Bronchial epithelial cell (primary cell): ENCODE measurements around the gene PLCH2. TPM values are rescaled to one million over a fixed set of nuclear protein-coding genes. Genes with fewer than 3 reads are reported as not detected.

Source experiments
- DNase-seq: peaks from one replicate; pipeline ENCODE4 v3.0.0-alpha.2; 2010; ENCODE audit warnings: low read depth
- FAIRE-seq: peaks from 2 replicates; lab custom pipeline; 2011; peaks lifted over from hg19 to GRCh38; lab: Jason Lieb, UNC
- H3K27me3 ChIP-seq: 2 replicates; pipeline ENCODE4 v1.5.1; 2011; ENCODE audit warnings: low read length; ENCODE audit not compliant: control insufficient read depth, insufficient read depth
- H3K36me3 ChIP-seq: 2 replicates; pipeline ENCODE4 v1.5.1; 2011; ENCODE audit warnings: low read length; ENCODE audit not compliant: control insufficient read depth, insufficient read depth
- H3K4me3 ChIP-seq: 2 replicates; pipeline ENCODE4 v1.5.1; 2011; ENCODE audit warnings: mild to moderate bottlenecking, low read depth, low read length, control low read depth
- total RNA-seq: library from RNA; depleted of rRNA; stranded (reverse); fragments of >200 nt; gene quantifications from 2 replicates; pipeline ENCODE4 v1.2.1, GENCODE V29; 2014
- TF ChIP-seq, protein P1 (sequence below): IDR thresholded peaks from 2 replicates; pipeline ENCODE4 v1.5.1; 2011; ENCODE audit warnings: mild to moderate bottlenecking, moderate library complexity, low read length, control low read depth, inconsistent platforms; ENCODE audit not compliant: insufficient read depth, severe bottlenecking

The PLCH2 gene
- total RNA-seq, 1 donor from 2014 or later = 64.2 TPM

DNA sequence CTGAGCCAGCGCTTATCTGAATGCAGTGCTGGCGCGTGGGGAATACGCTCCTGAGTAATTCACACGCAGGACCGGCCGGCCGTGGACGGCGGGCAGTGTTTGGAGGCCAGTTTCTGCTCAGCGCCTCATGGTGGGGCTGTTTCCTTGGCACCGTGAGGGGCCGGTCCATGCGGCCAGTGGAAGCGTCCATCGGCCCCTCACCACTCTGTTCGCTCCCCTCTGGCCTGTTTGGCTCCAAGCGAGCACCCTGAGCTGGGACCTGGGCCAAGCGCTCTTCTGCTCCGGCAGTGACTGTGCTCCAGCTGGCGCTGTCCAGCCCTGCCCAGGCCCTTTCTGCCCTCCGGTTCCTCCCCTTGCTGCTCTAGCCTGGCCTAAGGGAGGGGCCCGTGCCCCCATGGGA lies 16.3 kb upstream of the PLCH2 start:
- FAIRE-seq (no peak), DNase-seq (no peak)

DNA sequence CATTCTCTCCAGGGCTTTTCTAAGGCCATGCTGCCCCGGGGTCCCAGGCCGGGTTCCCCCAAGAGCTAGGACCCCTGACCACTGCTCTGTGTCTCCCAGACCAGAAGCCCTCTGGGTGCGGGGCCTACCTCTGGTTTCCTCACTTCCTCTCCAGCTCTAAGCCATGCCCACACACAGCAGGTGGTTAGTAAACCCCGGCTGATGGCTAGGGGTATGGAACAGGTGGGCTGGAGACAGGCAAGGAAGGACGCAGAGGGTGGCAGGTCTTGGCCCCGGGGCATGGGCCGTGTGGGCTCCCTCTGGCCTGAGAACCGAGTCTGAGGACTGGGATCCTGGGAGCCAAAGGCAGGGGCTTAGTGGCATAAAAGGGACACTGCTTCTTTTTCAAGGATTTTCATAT lies 15.9 kb upstream of the PLCH2 start:
- TF ChIP-seq, protein P1, sequence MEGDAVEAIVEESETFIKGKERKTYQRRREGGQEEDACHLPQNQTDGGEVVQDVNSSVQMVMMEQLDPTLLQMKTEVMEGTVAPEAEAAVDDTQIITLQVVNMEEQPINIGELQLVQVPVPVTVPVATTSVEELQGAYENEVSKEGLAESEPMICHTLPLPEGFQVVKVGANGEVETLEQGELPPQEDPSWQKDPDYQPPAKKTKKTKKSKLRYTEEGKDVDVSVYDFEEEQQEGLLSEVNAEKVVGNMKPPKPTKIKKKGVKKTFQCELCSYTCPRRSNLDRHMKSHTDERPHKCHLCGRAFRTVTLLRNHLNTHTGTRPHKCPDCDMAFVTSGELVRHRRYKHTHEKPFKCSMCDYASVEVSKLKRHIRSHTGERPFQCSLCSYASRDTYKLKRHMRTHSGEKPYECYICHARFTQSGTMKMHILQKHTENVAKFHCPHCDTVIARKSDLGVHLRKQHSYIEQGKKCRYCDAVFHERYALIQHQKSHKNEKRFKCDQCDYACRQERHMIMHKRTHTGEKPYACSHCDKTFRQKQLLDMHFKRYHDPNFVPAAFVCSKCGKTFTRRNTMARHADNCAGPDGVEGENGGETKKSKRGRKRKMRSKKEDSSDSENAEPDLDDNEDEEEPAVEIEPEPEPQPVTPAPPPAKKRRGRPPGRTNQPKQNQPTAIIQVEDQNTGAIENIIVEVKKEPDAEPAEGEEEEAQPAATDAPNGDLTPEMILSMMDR = no peak
- no peak for FAIRE-seq
- Histone ChIP-seq H3K27me3 (no peaks in the 10 kb centered on the region), H3K4me3 (no peak overlapping the region), H3K36me3 (peaks cover 14% of the 10 kb centered on the region)
- DNase-seq = no peak

More for the DNA sequence above, 16.3 kb upstream of the PLCH2 start:
- no peak overlapping the region for H3K4me3 ChIP-seq
- TF ChIP-seq, protein P1 = no peak
- peaks cover 14% of the 10 kb centered on the region for H3K36me3 ChIP-seq
- no peaks in the 10 kb centered on the region for H3K27me3 ChIP-seq

DNA sequence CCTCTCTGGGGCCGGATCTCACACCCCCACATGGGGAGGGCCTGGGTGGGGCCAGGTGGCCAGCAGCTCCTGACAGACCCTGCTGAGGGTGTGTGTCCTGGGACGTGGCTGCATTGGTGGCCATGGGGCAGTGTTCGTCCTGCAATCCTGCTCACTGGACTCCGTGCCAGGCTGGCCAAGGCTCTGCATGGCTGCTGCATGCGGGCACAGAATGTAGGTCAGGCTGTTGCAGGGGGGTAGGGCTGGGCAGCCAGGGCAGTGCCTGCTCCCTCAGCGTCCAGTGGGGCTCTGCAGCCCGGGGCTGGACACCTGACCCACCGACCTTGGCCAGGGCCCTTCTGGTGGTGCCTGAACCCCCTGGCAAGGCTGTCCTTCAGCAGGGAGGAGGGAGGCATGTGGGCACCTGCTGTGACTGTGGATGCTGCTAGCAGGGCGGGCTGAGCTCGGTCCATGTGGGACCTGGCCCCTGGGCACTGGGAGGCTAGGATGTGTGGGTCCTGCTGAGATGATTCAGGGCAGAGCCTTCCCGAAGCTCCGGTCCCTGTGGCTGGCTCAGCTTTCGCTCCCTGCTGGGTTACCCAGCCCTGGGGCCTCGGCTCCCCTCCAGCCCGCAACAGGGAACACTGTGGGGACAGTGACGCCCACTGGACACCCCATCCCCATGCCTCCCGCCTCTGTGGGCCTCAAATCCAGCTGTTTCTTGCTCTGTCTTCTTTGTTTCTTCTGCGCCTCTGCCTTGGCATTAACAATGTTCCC lies 14.9 kb upstream of the PLCH2 start:
- DNase-seq (no peak), FAIRE-seq (no peak)
- Histone ChIP-seq H3K4me3 (no peak overlapping the region), H3K27me3 (no peaks in the 10 kb centered on the region), H3K36me3 (peaks cover 15% of the 10 kb centered on the region)
- TF ChIP-seq, protein P1 = no peak

DNA sequence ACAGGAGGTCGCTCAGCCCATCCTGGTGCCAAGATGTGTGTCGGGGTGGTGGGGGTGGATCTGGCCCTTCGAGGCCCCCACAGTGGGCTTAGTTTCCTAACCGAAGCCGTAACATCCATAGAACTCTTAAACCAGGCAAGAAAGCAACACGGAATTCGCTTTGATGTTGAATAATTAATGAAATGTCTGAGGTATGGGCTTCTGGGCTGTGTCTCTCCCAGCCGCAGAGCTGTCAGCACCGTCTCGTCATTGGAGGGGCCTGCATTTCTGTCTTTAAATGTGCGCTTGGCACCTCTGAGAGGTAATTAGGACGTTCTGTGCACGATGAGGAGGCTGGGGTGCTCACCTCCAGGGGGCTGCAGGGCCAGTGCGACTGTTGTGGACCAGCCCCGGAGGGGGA lies 13.3 kb upstream of the PLCH2 start:
- H3K27me3 ChIP-seq = no peaks in the 10 kb centered on the region
- H3K4me3 ChIP-seq = no peak overlapping the region
- FAIRE-seq (no peak), DNase-seq (no peak)
- TF ChIP-seq, protein P1 = no peak
- peaks cover 16% of the 10 kb centered on the region for H3K36me3 ChIP-seq

DNA sequence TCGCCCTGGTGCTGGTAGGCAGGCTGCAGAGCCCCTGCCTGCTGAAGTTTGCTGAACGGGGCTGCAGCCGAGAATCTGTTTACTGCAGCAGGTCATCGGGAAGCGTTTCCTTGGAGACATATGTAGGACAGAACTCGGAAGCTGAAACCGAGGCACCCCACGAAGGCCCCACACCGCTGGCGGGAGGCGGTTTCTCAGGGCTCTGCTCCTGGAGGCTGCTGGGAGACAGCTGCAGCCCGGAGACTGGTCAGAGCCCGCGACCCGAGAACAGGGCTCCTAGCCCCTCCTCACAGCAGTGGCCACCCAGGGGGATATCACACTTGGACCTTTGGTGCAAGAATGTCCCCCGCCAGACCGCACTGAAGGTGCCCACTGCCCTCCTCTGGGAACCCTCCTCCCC lies 12.7 kb upstream of the PLCH2 start:
- DNase-seq (no peak), FAIRE-seq (no peak)
- Histone ChIP-seq H3K4me3 (no peak overlapping the region), H3K36me3 (peaks cover 17% of the 10 kb centered on the region), H3K27me3 (no peaks in the 10 kb centered on the region)
- TF ChIP-seq, protein P1 = no peak
